ENCODE data around the gene ENTPD6.
"Not testable (repeated sequence)": the region's sequence is repeated elsewhere in the genome, so short reads cannot be mapped to it uniquely, and the experiment has no call there.

Gene ENTPD6

DNA sequence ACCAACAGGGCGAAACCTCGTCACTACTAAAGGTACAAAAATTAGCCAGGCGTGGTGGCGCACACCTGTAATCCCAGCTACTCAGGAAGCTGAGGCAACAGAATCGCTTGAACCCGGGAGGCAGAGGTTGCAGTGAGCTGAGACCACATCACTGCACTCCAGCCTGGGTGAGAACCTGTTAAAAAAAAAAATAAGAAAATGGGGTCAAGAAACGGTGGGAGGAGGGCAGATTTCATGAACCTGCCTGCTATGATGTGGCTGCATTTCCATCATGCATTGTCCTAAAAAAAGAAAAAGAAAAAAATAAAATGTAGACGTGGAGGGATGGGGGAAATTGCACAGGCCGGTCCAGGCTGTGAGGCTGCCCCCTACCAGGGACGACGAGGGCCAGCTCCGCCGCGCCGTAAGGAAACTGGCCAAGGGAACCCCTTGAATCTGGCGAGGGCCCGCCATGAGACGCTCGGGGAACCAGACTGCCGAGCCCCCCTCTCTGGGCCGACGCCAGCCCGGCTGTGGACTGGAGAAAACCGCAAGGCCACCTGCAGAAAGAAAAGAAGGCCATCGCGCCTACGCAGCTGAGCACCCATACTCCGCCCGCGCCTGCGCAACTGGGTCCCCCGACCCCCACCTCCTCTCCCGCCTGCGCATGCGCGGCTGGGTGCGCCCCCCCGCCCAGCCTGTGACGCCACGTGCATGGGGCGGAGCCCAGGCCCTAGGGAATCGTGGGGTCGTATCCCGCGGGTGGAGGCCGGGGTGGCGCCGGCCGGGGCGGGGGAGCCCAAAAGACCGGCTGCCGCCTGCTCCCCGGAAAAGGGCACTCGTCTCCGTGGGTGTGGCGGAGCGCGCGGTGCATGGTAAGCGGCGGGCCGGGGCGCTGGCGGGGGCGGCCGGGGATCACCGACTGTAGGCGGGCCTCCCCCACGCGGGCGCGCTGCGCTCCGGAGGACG lies at the start of gene ENTPD6:
TSS of gene ENTPD6 (plus strand) at position 699 of the 948 bp plus-strand sequence. CDS start 10,825 bp downstream, outside the sequence.
- DNase-seq, result peak; percentile 93

DNA sequence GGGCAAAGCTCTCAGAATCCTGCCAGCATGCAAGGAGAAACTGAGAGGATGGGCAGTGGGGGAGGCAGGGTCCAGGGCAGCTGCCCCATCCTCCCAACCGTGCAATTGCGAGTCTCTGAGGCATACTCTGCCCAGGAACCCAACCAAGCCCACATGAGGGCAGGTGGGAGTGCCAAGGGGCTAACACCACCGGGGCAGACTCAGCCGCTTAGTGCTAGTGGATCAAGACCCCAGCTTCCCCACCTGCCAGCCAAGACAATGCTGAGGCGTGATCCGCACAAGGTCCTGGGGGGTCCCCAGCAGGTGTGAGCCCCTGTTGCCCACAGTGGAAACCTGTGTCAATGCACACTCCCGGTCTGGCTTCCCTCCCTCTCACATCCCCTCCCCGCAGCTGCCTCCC lies 48.5 kb upstream of the ENTPD6 start:
- DNase-seq, result no peak

DNA sequence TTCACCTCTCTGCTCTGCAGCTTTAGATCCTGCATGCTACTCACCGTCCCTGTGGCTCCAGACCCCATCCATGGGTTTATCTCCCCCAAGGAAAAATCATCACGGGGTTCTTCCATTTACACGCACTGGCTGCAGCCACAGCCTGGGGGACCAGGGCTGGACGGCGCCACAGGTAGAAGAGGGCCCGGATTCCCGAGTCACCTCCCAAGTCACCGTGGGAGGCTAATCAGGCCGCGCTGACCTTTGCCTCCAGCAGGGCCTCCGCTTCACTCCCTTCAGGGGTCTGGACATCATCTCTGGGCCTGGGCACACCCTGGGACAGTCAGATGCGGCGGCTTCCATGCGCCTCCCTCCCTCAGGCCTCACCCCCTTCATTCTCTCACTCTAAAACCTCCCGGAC lies 47.8 kb upstream of the ENTPD6 start:
- no peak for DNase-seq

DNA sequence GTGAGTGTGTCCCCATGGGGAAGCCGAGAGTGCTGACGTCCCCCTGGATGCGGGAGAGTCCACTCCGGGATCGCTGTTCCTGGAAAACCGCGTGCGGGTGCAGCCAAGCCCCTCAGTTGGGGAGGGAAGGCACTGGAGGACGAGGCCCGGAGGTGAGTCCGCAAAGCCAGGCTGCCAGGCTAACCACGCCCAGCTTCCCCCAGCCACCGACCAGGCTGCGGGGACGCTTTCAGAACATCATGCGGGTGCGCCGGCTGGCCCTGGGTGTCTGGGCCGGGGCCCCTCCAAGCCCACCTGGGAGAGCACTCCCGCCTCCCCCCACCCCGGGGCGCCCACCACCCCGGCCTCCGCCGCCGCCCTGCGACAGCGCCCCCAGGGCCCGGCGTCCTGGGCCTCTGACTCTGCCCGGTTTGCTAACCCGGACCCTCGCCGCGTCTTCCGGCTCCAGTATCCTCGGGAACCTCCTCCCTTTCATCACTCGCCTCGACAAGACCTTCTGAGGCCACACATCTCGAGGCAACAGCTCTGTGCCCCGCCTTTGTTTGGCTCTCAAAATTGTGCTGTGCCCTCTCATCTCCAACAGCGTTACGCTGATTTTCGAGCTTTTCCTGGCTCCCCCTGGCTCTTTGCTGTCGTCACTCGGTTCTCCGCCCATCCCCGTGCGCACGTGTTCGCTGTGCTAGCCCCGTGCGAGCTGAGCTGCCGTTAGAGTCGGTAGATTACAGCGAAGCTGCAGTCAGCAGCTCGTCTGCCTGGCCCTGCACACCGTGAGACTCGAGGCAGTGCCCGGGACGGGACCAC lies 47.1 kb upstream of the ENTPD6 start:
- peak; percentile 37 for DNase-seq

DNA sequence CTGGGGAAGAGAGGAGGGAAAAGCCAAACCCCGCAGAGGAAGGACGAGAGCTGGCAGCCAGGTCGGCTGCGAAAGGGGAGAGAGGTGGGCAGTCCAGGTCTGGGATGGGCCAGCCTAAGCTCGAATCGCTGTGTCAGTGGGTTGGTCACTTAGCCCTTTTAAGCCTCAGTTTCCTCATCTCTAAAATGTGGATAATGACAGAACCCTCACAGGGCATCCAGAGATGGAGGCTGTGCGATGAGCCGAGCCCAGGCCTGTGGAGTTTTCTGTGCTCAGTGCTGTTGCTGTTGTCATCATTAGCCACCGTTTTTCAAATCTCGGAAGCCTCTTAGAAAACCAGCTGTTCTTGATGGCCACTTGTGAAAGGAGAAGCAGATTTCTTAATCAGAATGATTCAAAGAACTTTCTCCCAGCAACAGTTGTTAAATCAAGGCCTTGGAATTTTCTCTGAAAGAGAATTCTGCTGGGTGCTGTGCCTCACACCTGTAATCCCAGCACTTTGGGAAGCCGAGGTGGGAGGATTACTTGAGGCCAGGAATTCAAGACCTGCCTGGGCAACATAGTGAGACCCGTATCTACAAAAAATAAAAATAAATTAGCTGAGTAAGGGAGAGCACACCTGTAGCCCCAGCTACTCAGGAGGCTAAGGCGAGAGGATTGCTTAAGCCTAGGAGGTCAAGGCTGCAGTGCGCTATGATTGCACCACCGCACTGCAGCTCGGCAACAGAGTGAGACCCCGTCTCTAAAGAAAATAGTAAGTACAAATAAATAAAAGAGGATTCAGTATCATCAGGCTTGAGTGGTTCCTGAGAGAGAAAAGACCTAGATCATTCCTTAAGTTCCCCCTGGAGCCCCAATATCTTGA lies 46.3 kb upstream of the ENTPD6 start:
- DNase-seq, result no peak

DNA sequence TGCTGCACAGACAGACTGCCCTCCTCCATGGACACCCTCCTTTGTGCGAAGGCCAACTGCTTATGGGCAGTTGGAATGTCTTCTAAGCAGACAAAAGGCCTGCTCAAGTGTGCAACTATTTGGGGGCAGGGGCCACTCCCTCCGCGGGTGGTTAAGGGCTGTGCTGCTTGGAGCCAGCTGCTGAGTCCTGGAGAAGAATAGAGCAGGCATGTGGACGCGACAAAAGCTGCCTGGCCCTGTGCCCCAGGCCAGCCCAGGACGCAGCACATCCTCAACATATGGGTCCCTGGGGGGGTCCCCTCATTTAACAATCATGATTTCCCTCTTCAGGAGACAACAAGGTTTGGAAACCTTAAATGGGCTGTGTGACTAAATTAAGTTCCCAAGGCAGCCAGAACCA lies 45.5 kb upstream of the ENTPD6 start:
- DNase-seq, result no peak

DNA sequence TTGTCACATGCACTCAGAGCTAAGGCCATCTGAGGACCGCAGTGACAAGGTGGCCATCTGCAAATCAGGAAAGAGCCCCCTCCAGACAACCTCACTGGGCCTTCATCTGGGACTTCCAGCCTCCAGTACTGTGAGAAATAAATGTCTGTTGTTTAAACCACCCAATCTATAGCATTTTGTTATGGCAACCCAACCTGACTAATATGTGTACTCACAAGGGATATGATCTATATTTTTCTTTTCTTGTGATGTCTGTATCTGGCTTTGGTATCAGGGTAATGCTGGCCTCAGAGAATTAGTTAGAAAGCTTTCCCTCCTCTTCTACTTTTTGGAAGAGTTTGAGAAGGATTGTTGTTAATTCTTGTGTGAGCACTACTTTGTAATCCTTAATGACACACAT lies 37.5 kb upstream of the ENTPD6 start:
- DNase-seq, result no peak

DNA sequence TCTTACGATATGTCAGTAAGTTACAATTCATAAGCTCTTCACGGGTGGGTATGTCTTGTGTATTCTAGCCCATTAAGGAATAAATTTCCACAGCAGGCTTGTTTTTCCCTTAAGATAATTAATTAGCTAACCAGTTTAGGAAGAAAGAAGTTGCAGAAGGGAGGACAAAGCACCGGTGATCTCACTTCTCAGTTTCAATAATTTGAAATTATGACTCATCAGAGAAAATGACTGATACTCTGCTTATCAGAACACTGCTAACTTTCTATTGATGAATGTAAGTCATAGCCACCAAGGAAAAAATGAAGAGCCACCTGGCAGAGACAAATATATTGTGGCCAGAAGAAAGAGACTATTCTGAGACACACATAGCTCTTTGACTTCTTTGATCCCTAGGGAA lies 35.0 kb upstream of the ENTPD6 start:
- no peak for DNase-seq

DNA sequence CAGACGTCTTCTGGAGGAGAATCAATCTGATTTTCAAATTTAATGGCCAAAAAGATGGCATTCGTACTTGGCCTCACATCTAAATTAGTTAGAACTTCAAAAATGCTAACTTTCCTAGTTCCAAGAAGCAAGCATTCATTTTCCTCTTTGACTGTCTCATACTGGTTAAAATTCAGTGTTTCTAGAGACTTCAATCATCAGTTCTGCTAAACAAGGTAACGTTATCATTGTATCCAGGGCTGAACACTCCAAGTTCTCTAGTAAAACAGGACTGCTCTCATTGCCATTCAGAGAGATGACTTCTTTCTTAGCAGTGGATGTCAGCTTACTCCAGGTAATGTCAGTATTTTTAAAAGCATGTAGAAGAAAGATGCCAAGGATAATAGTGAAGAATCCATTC lies 34.6 kb upstream of the ENTPD6 start:
- no peak for DNase-seq

DNA sequence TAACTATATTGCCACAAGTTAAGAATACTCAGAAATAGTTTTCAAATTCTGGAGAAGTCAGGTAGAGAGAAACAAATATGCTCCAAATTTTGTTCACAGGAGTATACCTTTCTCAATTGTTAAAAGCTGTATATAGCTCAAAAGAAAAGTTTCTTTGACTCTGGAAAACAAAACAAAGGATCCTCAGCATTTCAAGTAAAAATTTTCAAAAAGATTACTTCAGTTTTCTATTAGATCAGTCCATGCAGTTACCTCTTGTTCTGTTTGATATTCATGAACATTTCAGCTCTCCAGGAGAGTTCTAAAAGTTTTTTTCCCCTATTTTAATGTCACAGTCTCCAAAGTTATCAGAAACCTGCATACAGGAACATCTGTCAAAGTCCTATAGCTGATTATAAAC lies 30.4 kb upstream of the ENTPD6 start:
- DNase-seq, result no peak

DNA sequence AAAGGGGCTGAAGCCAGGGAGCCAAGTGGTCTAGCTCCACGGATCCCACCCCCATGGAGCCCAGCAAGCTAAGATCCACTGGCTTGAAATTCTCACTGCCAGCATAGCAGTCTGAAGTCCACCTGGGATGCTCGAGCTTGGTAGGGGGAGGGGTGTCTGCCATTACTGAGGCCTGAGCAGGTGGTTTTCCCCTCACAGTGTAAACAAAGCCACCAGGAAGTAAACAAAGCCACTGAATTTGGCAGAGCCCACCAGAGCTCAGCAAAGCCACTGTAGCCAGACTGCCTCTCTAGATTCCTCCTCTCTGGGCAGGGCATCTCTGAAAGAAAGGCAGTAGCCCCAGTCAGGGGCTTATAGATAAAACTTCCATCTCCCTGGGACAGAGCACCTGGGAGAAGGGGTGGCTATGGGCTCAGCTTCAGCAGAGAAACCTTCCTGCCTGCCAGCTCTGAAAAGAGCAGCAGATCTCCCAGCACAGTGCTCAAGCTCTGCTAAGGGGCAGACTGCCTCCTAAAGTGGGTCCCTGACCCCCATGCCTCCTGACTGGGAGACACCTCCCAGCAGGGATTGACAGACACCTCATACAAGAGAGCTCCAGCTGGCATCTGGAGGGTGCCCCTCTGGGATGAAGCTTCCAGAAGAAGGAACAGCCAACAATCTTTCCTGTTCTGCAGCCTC lies 29.3 kb upstream of the ENTPD6 start:
- not testable (repeated sequence) for DNase-seq

DNA sequence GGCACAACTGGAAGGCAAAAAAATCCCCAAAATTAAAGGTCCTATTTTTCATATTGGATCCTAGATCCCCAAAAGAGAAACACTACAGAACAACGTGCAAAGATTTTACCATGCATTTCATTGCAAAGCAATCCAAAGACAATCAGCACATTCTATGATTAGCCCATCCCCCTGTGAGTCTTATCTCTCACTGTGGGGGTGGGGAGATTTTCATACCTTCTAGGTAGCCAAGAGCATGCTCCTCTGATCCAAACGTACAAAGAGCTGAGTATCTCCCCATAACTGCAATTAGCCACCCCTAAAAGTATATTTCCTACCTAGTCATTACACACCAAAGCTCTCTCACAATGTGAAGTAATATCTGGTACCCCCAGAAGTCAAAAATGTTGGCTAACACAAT lies 22.2 kb upstream of the ENTPD6 start:
- DNase-seq, result no peak

DNA sequence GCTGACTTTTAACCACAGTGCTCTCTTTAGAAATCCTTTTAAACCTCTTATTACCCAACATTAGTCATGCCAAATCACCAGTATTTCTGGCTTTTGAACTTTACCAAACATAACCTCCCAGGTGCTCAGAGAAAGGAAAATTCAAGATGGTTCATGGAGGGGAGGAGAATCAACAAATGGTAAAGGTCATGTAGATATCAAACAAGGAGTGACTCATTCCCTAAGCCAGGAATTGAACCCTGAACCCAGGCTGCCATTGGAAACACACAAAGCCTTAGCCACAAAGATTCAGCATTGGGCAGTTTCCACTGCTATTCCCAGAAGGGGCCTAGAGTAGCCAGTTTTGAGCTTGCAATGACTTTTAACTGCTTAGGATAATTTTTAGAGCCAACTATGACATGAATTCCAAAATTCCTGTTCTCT lies 21.6 kb upstream of the ENTPD6 start:
- no peak for DNase-seq

DNA sequence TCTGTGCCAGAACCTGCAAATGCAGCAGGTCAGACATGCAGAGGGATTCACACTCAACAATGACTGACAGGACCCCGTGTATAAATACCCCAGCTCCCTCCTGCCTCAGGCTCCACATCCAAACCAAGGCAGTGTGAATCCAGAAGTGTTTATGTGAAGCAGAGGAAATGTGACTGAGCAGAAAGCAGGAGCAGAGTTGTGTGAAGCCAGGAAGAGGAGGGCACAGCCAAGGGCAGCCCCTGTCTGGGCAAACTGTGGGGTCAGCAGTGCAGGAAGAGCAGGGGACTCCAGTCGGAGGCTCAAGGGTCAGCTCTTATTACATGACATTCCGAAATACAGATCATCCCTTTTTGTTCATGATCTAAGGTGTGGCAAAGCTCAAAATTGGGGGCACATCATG lies 19.3 kb upstream of the ENTPD6 start:
- no peak for DNase-seq

DNA sequence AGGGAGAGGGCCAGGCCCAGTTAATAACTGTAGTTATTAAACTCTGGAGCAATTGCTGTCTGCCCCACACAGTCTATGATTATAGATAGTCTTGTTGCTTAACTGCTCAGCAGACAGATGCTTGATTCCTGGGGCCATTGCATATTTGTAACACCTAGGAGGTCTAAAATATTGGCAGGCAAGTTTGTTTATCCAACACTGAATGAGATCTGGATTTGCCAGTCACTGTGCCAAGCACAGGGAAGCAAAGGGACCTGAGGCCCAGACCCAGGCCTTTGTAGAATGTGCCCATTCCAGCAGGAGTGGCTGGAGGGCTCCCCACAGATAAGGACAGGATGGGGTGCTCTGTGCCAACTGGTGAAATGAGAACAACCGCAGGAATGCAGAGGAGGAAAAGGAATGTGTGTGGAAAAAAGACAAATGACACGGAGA lies 17.6 kb upstream of the ENTPD6 start:
- no peak for DNase-seq

DNA sequence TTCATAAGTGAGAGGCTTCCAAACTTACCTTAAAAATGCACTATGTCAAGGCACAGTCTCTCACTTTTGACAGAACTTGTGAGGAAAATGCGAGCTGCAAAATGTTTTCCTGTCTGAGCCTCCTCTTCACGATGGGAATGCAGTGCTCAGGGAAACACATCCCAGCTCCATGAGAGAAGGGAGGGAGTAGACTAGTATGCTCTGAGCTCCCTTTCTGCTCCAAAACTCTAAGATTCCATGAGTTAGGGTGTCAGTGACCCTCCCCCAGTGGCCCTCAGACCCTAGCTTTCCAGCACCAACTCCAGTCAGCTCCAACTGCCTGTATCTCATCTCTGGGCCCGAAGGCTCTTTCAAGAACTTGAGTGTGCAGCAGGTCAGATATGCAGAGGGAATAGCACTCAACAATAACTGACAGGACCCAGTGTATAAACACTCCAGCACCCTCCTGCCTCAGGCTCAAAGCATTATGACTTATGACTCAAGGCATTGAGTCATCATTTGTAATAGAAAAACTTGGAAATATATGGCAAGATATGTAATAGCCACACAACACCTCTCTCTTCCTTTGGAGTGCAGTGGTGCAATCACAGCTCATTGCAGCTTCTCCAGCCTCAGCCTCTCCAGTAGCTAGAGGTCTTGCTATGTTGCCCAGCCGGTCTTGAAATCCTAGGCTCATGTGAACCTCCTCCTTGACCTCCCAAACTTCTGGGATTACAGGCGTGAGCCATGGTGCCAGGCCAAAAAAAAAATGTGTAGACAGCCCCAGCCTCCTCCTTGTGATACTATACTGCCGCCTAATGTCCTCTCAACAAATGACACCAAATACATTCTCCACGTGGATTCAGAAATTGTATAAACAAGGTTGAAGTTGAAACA lies 16.7 kb upstream of the ENTPD6 start:
- peak; percentile 37 for DNase-seq

DNA sequence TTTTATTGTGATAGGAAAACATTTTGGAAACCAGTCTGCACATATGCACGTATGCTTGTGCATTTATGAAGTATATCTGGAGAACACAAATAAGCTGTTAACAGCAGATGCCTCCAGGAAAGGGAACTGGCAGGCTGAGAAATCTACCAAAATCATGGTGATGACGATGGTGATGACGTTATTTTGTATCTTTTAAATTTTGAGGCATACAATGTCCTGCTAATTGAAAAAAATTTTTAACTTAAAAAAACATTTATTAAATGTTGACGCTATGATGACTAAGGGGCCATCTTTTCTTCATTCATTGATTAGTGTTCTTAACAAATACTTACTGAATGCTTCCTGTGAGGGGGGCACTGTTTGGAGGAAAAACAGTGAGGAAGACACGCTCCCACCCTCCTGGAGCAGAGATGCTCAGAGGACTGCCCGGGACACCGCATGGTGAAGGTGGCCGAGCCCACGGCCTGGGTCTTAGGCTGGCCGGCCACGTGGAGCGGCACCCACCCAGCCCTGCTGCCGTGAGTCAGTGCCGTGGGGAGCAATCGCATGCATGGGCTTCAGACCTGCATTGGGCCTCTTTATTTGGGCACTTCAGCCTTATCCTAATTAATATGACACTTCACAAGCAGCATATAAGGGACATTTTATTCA lies 15.9 kb upstream of the ENTPD6 start:
- DNase-seq, result no peak

DNA sequence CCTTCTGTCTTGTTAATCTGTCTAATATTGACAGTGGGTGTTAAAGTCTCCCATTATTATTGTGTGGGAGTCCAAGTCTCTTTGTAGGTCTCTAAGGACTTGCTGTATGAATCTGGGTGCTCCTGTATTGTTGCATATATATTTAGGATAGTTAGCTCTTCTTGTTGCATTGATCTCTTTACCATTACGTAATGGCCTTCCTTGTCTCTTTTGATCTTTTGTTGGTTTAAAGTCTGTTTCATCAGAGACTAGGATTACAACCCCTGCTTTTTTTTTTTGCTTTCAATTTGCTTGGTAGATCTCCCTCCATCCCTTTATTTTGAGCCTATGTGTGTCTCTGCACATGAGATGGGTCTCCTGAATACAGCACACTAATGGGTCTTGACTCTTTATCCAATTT lies 11.1 kb upstream of the ENTPD6 start:
- not testable (repeated sequence) for DNase-seq

DNA sequence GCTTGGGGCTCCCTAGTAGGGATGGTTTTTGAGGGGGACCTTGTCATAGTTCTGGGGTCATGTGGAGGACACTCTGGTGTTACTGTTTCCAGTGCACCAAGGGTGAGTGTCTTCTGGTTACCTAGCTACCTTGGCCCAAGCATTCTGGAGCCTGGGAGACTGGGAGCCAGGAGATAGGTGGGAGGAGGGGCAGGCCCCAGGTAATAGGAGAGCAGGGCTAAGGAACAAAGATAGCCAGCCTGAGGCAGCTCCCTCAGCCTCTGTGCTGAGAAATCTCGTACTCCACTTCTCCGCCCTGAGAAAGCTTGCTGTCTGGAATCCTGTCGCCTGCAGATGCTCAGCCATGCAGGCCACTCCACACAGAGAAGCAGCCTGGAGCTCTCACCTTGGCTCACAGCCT lies 8.3 kb upstream of the ENTPD6 start:
- DNase-seq, result no peak

DNA sequence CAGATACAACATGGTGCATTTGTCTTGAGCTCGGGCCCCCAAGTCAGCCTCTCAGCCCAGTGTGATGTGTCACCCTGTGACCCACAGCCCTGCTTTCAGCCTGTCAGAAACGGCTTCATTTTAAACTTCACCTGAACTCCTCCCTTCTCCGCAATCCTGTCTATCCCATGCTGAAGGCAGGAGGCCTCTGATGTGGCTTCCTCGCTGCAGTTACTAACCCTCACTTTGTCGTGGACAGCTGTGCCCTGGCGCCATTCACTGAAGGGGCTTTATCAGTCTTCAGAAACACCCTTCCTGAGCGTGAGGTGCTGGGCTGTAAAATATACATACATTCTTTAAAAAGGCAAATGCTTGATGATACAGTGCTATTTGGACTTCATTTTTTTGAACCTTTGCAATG lies 7.9 kb upstream of the ENTPD6 start:
- no peak for DNase-seq

DNA sequence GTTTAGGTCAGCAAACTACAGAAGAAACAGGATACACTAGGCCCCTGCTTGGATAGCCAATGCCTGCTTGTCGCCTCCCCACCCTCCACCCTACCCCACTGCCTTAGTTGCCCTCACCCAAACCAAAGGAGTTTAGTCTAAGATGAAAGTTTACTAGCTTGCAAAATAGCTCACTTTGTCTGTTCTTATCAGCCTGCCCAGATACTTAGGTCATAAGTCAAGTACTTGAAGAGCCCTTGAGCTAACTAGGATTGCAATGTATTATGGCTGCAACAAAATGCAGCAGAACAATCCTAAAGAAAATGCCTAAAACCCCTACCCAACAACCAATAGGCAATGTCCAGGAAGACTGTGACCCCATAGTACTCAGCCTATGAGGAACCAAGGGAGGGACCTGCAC lies 7.3 kb upstream of the ENTPD6 start:
- DNase-seq, result no peak

All from NCI-H146 (cell line).